Keratinocyte (primary cell): Measurements from ENCODE around the gene HLA-DQA1. TPM values are rescaled to one million over a fixed set of nuclear protein-coding genes. Genes with fewer than 3 reads are reported as not detected.

ENCODE experiments used
- DNase-seq: peaks from one replicate; pipeline ENCODE4 v3.0.0-alpha.2; 2011; ENCODE audit warnings: low read depth, missing footprints, low spot score
- FAIRE-seq: peaks from 2 replicates; lab custom pipeline; 2011; peaks lifted over from hg19 to GRCh38; lab: Jason Lieb, UNC
- H2AFZ ChIP-seq: 2 replicates; pipeline ENCODE4 v1.6.0; 2012; ENCODE audit warnings: low read length, control low read depth, inconsistent platforms; ENCODE audit not compliant: control insufficient read depth
- H3K27ac ChIP-seq: 2 replicates; pipeline ENCODE4 v1.5.1; 2011; ENCODE audit warnings: low read length; ENCODE audit not compliant: control insufficient read depth, insufficient read depth
- H3K27me3 ChIP-seq: 3 replicates; pipeline ENCODE4 v1.6.0; 2011; ENCODE audit warnings: low read length; ENCODE audit not compliant: control insufficient read depth, insufficient read depth; ENCODE audit errors: extremely low read depth
- H3K36me3 ChIP-seq, 2 experiments: 2 replicates in 1 of 2; 3 replicates in 1 of 2; pipeline ENCODE4 v1.5.1; 2011; ENCODE audit warnings: low read length in 2 of 2, mild to moderate bottlenecking in 1 of 2; ENCODE audit not compliant: control insufficient read depth in 2 of 2, insufficient read depth in 2 of 2; ENCODE audit errors: extremely low read depth in 1 of 2
- H3K4me1 ChIP-seq: 3 replicates; pipeline ENCODE4 v1.5.1; 2011; ENCODE audit warnings: low read length; ENCODE audit not compliant: control insufficient read depth, insufficient read depth; ENCODE audit errors: extremely low read depth
- H3K4me2 ChIP-seq: 3 replicates; pipeline ENCODE4 v1.6.0; 2011; ENCODE audit warnings: low read depth, low read length; ENCODE audit not compliant: control insufficient read depth, insufficient read depth; ENCODE audit errors: extremely low read depth
- H3K4me3 ChIP-seq, 3 experiments: fragments of 200-600 bp in 1 of 3; sonication (generic) in 1 of 3; 2 replicates in 2 of 3; 3 replicates in 1 of 3; pipeline ENCODE4 v1.5.1; 2011 to 2016; ENCODE audit warnings: low read length in 3 of 3, mild to moderate bottlenecking in 3 of 3, control low read depth in 2 of 3, inconsistent platforms in 1 of 3, low read depth in 1 of 3, mixed read lengths in 1 of 3, mixed run types in 1 of 3, moderate library complexity in 1 of 3; ENCODE audit not compliant: control insufficient read depth in 2 of 3, insufficient read depth in 2 of 3; ENCODE audit errors: extremely low read depth in 1 of 3
- H3K79me2 ChIP-seq: 2 replicates; pipeline ENCODE4 v1.6.0; 2012; ENCODE audit warnings: low read length; ENCODE audit not compliant: control insufficient read depth, insufficient read depth
- H3K9ac ChIP-seq: 3 replicates; pipeline ENCODE4 v1.6.0; 2011; ENCODE audit warnings: low read length; ENCODE audit not compliant: control insufficient read depth, insufficient read depth; ENCODE audit errors: extremely low read depth
- H3K9me1 ChIP-seq: 3 replicates; pipeline ENCODE4 v1.6.0; 2011; ENCODE audit warnings: low read length; ENCODE audit not compliant: control insufficient read depth, insufficient read depth; ENCODE audit errors: extremely low read depth
- H3K9me3 ChIP-seq: 2 replicates; pipeline ENCODE4 v1.5.1; 2012; ENCODE audit warnings: low read depth, low read length; ENCODE audit not compliant: control insufficient read depth
- H4K20me1 ChIP-seq: 3 replicates; pipeline ENCODE4 v1.6.0; 2011; ENCODE audit warnings: low read length; ENCODE audit not compliant: control insufficient read depth, insufficient read depth; ENCODE audit errors: extremely low read depth
- CTCF ChIP-seq, 3 experiments: IDR thresholded peaks in 1 of 3; conservative IDR thresholded peaks in 1 of 3; optimal IDR thresholded peaks in 1 of 3; 2 replicates in 2 of 3; 3 replicates in 1 of 3; pipeline versions ENCODE3 to v1.5.1; 2011; ENCODE audit warnings: low read length in 3 of 3, mild to moderate bottlenecking in 3 of 3, moderate library complexity in 2 of 3, control low read depth in 1 of 3, inconsistent platforms in 1 of 3; ENCODE audit not compliant: insufficient read depth in 2 of 3; ENCODE audit errors: extremely low read depth in 1 of 3
- EZH2 ChIP-seq: IDR thresholded peaks from one replicate; pipeline ENCODE4 v1.6.1; 2012; ENCODE audit warnings: inconsistent platforms, mild to moderate bottlenecking, low read length, moderate library complexity
- dilution Hi-C: fragments of 300-500 bp; cut with MboI; formaldehyde crosslinking; loops from one replicate; pipeline ENCODE4 v1.7.0; 2020; ENCODE audit warnings: low sequenced_read_pairs; ENCODE audit not compliant: extremely low pct_ligation_motif_present
- polyA plus RNA-seq, 5 experiments: library from polyadenylated mRNA; depleted of rRNA in 3 of 5; stranded (reverse) in 3 of 5; stranded (forward) in 1 of 5; unstranded in 1 of 5; fragments of >200 nt; gene quantifications; 1 replicate in 1 of 5; 2 replicates in 3 of 5; 3 replicates in 1 of 5; pipeline versions ENCODE4 v1.2.1 to v1.2.3, GENCODE V29; 2011 to 2012; ENCODE audit warnings: missing spikeins in 2 of 5, low read depth in 1 of 5, low replicate concordance in 1 of 5

The HLA-DQA1 gene
- polyA plus RNA-seq, 1 donor (not counting 4 experiments of a cell fraction or from before 2014, with no cell fraction given): not detected

GRCh38 chr6:32610682-32611296 is 26.4 kb upstream of the HLA-DQA1 start:
- no peaks in the 10 kb centered on the region for H3K9me1 ChIP-seq
- FAIRE-seq (no peak), DNase-seq (no peak)
- H3K27me3 ChIP-seq: no peaks in the 10 kb centered on the region
- H3K4me2 ChIP-seq: no peak overlapping the region
- no peak for TF ChIP-seq CTCF (optimal IDR thresholded peaks at IDR 0.05 in 1 of 3, IDR thresholded peaks at IDR 0.05 in 1 of 3, conservative IDR thresholded peaks at IDR 0.05 in 1 of 3; ENCODE audit: extremely low read depth in 1 of 3, insufficient read depth in 2 of 3, low read length in 3 of 3)
- no peak for TF ChIP-seq EZH2
- no peaks in the 10 kb centered on the region for H3K4me1 ChIP-seq
- no peak overlapping the region for H3K27ac ChIP-seq
- dilution Hi-C loops: no loop called here
- H3K9ac ChIP-seq: no peak overlapping the region
- H3K36me3 ChIP-seq: no peaks in the 10 kb centered on the region
- no peaks in the 10 kb centered on the region for H3K79me2 ChIP-seq
- H4K20me1 ChIP-seq: no peaks in the 10 kb centered on the region
- H3K4me3 ChIP-seq: no peak overlapping the region
- no peaks in the 10 kb centered on the region for H3K9me3 ChIP-seq
- H2AFZ ChIP-seq: no peak overlapping the region

- no peak for FAIRE-seq
- Histone ChIP-seq H3K79me2 (no peaks in the 10 kb centered on the region), H3K9me3 (no peaks in the 10 kb centered on the region), H4K20me1 (no peaks in the 10 kb centered on the region), H3K9me1 (no peaks in the 10 kb centered on the region), H3K27ac (no peak overlapping the region), H3K36me3 (no peaks in the 10 kb centered on the region), H3K4me2 (no peak overlapping the region), H3K4me1 (no peaks in the 10 kb centered on the region), H3K9ac (no peak overlapping the region), H3K4me3 (no peak overlapping the region), H3K27me3 (no peaks in the 10 kb centered on the region), H2AFZ (no peak overlapping the region)
- DNase-seq: no peak
- TF ChIP-seq CTCF (optimal IDR thresholded peaks at IDR 0.05 in 1 of 3, IDR thresholded peaks at IDR 0.05 in 1 of 3, conservative IDR thresholded peaks at IDR 0.05 in 1 of 3; ENCODE audit: extremely low read depth in 1 of 3, insufficient read depth in 2 of 3, low read length in 3 of 3): no peak
- no peak for TF ChIP-seq EZH2
- dilution Hi-C loops: no loop called here
Measured at GRCh38 chr6:32613475-32613874, 23.7 kb upstream of the HLA-DQA1 start.
